HEK293 (cell line): Measurements from ENCODE around the gene C6orf136.
A peak's percentile ranks its signal among the peaks of the same experiment; 100 is the strongest.

Source experiments
- OSR2 ChIP-seq: fragments of 450-650 bp; formaldehyde crosslinking; IDR thresholded peaks from 2 replicates; pipeline ENCODE4 v1.5.1; 2016; ENCODE audit warnings: missing biosample characterization, missing genetic modification characterization
- REPIN1 ChIP-seq: fragments of 450-650 bp; formaldehyde crosslinking; IDR thresholded peaks from 2 replicates; pipeline ENCODE4 v1.5.1; 2017; ENCODE audit warnings: missing biosample characterization, missing genetic modification characterization, low read depth
- SCRT1 ChIP-seq: fragments of 450-650 bp; formaldehyde crosslinking; IDR thresholded peaks from 2 replicates; pipeline ENCODE4 v1.5.1; 2016; ENCODE audit warnings: missing biosample characterization, missing genetic modification characterization, borderline replicate concordance
- SCRT2 ChIP-seq: fragments of 450-650 bp; formaldehyde crosslinking; IDR thresholded peaks from 2 replicates; pipeline ENCODE4 v1.5.1; 2016; ENCODE audit warnings: missing biosample characterization, missing genetic modification characterization
- ZBTB7A ChIP-seq: fragments of 450-650 bp; formaldehyde crosslinking; IDR thresholded peaks from 2 replicates; pipeline ENCODE4 v1.5.1; 2016; ENCODE audit warnings: low read depth, missing biosample characterization, missing genetic modification characterization
- ZBTB8A ChIP-seq: fragments of 450-650 bp; formaldehyde crosslinking; IDR thresholded peaks from 2 replicates; pipeline ENCODE4 v1.5.1; 2016; ENCODE audit warnings: missing biosample characterization, missing genetic modification characterization
- ZEB2 ChIP-seq: fragments of 450-650 bp; formaldehyde crosslinking; IDR thresholded peaks from 2 replicates; pipeline ENCODE4 v1.5.1; 2016; ENCODE audit warnings: missing biosample characterization, missing genetic modification characterization
- ZFHX2 ChIP-seq: fragments of 450-650 bp; formaldehyde crosslinking; conservative IDR thresholded peaks from 2 replicates; pipeline ENCODE4 v1.5.1; 2016; ENCODE audit warnings: missing biosample characterization, missing genetic modification characterization
- ZNF133 ChIP-seq: fragments of 450-650 bp; formaldehyde crosslinking; IDR thresholded peaks from 2 replicates; pipeline ENCODE4 v1.5.1; 2016; ENCODE audit warnings: missing biosample characterization, missing genetic modification characterization
- ZNF146 ChIP-seq: fragments of 450-650 bp; formaldehyde crosslinking; IDR thresholded peaks from 2 replicates; pipeline ENCODE4 v1.5.1; 2016; ENCODE audit warnings: missing biosample characterization, missing genetic modification characterization
- ZNF148 ChIP-seq: fragments of 450-650 bp; formaldehyde crosslinking; IDR thresholded peaks from 2 replicates; pipeline ENCODE4 v1.5.0; 2017; ENCODE audit warnings: missing biosample characterization, missing genetic modification characterization, borderline replicate concordance
- ZNF16 ChIP-seq: fragments of 450-650 bp; formaldehyde crosslinking; IDR thresholded peaks from 2 replicates; pipeline ENCODE4 v1.5.1; 2016; ENCODE audit warnings: low read depth, missing biosample characterization, missing genetic modification characterization
- ZNF169 ChIP-seq: fragments of 450-650 bp; formaldehyde crosslinking; IDR thresholded peaks from 2 replicates; pipeline ENCODE4 v1.5.1; 2016; ENCODE audit warnings: missing biosample characterization, missing genetic modification characterization
- ZNF174 ChIP-seq: fragments of 450-650 bp; formaldehyde crosslinking; IDR thresholded peaks from 2 replicates; pipeline ENCODE4 v1.5.0; 2017; ENCODE audit warnings: missing biosample characterization, mild to moderate bottlenecking, missing genetic modification characterization
- ZNF26 ChIP-seq: fragments of 450-650 bp; formaldehyde crosslinking; IDR thresholded peaks from 2 replicates; pipeline ENCODE4 v1.5.1; 2016; ENCODE audit warnings: missing biosample characterization, missing genetic modification characterization
- ZNF488 ChIP-seq: fragments of 450-650 bp; formaldehyde crosslinking; IDR thresholded peaks from 2 replicates; pipeline ENCODE4 v1.5.1; 2016; ENCODE audit warnings: missing biosample characterization, missing genetic modification characterization
- ZNF501 ChIP-seq: fragments of 450-650 bp; formaldehyde crosslinking; IDR thresholded peaks from 2 replicates; pipeline ENCODE4 v1.5.1; 2016; ENCODE audit warnings: missing biosample characterization, missing genetic modification characterization
- ZNF544 ChIP-seq: fragments of 450-650 bp; formaldehyde crosslinking; IDR thresholded peaks from 2 replicates; pipeline ENCODE4 v1.5.0; 2017; ENCODE audit warnings: missing biosample characterization, missing genetic modification characterization
- ZNF560 ChIP-seq: fragments of 450-650 bp; formaldehyde crosslinking; IDR thresholded peaks from 2 replicates; pipeline ENCODE4 v1.5.1; 2017; ENCODE audit warnings: missing biosample characterization, missing genetic modification characterization, borderline replicate concordance
- ZNF561 ChIP-seq: fragments of 450-650 bp; IDR thresholded peaks from 2 replicates; pipeline ENCODE4 v1.5.1; 2018; ENCODE audit warnings: missing biosample characterization, missing genetic modification characterization, borderline replicate concordance
- ZNF600 ChIP-seq: fragments of 450-650 bp; formaldehyde crosslinking; IDR thresholded peaks from 2 replicates; pipeline ENCODE4 v1.5.1; 2016; ENCODE audit warnings: missing biosample characterization, missing genetic modification characterization
- ZNF629 ChIP-seq: fragments of 450-650 bp; formaldehyde crosslinking; IDR thresholded peaks from 2 replicates; pipeline ENCODE4 v1.5.1; 2017; ENCODE audit warnings: missing biosample characterization, missing genetic modification characterization
- ZNF670 ChIP-seq: fragments of 450-650 bp; formaldehyde crosslinking; IDR thresholded peaks from 2 replicates; pipeline ENCODE4 v1.5.1; 2016; ENCODE audit warnings: missing biosample characterization, missing genetic modification characterization, low read depth
- ZNF768 ChIP-seq: fragments of 450-650 bp; formaldehyde crosslinking; IDR thresholded peaks from 2 replicates; pipeline ENCODE4 v1.5.1; 2018; ENCODE audit warnings: missing biosample characterization, mild to moderate bottlenecking, missing genetic modification characterization
- ZNF776 ChIP-seq: fragments of 450-650 bp; formaldehyde crosslinking; IDR thresholded peaks from 2 replicates; pipeline ENCODE4 v1.5.0; 2017; ENCODE audit warnings: missing biosample characterization, missing genetic modification characterization, borderline replicate concordance
- ZNF837 ChIP-seq: fragments of 450-650 bp; formaldehyde crosslinking; IDR thresholded peaks from 2 replicates; pipeline ENCODE4 v1.5.1; 2016; ENCODE audit warnings: missing biosample characterization, missing genetic modification characterization
- TF ChIP-seq, protein P1 (sequence below): fragments of 450-650 bp; formaldehyde crosslinking; IDR thresholded peaks from 2 replicates; pipeline ENCODE4 v1.5.1; 2016; ENCODE audit warnings: missing biosample characterization, missing genetic modification characterization
- TF ChIP-seq, protein P2 (sequence below): fragments of 450-650 bp; IDR thresholded peaks from 2 replicates; pipeline ENCODE4 v1.5.1; 2018; ENCODE audit warnings: missing biosample characterization, missing genetic modification characterization
- TF ChIP-seq, protein P3 (sequence below): fragments of 450-650 bp; formaldehyde crosslinking; IDR thresholded peaks from 2 replicates; pipeline ENCODE4 v1.5.1; 2016; ENCODE audit warnings: missing biosample characterization, missing genetic modification characterization

Gene C6orf136

DNA sequence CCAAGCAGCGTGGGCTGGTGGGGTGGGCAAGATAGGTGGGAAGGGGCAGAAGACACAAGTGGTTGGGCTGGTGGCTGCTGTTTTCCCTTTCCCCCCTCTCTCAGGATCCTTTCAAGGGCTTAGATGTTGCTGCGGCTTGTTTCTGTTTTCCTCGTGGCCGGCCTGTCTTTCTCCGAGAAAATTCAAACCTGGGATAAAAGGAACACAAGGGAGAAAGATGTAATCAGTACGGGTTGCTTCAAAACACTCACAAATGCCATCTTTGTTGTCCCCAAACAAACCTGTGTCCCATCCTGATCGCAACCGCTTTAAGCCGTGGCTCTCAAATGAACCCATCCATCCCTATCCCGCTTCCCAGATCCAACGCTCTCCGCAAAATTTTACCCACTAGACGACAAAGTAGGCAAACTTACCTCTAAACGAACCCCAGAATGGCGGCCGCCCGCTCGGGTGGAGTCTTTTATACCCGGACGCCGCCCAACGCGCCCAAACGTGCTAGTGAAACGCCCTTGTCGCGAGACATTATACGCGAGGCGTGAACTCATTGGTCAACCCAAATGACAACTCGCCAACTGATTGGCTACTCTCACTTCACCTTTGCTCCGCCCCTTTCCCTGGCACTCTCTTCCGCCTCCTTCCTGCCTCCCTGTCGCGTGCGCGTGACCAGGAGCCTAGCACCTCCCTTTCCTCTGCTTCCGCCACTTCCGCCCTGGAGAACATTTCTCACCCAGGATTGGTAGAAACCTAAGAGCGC lies 29.9 kb upstream of the C6orf136 start, which contains the start of gene PPP1R10 (continued):
- TF ChIP-seq ZNF837 (tag by site-specific recombination), result no peak
- TF ChIP-seq ZBTB7A (tag by site-specific recombination), result no peak
- no peak; the same call in 1 of the 2 replicates for TF ChIP-seq ZNF148 (tag by site-specific recombination)
- TF ChIP-seq, protein P1, sequence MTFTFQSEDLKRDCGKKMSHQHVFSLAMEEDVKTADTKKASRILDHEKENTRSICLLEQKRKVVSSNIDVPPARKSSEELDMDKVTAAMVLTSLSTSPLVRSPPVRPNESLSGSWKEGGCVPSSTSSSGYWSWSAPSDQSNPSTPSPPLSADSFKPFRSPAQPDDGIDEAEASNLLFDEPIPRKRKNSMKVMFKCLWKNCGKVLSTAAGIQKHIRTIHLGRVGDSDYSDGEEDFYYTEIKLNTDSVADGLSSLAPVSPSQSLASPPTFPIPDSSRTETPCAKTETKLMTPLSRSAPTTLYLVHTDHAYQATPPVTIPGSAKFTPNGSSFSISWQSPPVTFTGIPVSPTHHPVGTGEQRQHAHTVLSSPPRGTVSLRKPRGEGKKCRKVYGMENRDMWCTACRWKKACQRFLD (tag by site-specific recombination), result no peak
- no peak for TF ChIP-seq ZNF670 (tag by site-specific recombination)
- no peak; the same call in 1 of the 2 replicates for TF ChIP-seq ZEB2 (tag by site-specific recombination)
- TF ChIP-seq ZNF560 (tag by site-specific recombination), result no peak
- TF ChIP-seq, protein P2, sequence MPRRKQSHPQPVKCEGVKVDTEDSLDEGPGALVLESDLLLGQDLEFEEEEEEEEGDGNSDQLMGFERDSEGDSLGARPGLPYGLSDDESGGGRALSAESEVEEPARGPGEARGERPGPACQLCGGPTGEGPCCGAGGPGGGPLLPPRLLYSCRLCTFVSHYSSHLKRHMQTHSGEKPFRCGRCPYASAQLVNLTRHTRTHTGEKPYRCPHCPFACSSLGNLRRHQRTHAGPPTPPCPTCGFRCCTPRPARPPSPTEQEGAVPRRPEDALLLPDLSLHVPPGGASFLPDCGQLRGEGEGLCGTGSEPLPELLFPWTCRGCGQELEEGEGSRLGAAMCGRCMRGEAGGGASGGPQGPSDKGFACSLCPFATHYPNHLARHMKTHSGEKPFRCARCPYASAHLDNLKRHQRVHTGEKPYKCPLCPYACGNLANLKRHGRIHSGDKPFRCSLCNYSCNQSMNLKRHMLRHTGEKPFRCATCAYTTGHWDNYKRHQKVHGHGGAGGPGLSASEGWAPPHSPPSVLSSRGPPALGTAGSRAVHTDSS (tag by site-specific recombination), result peak; percentile 22; the same call in 1 of the 2 replicates
- TF ChIP-seq SCRT1 (tag by site-specific recombination), result no peak
- peak; percentile 76 for TF ChIP-seq ZNF501 (tag by site-specific recombination)
- peak; percentile 35 for TF ChIP-seq ZFHX2 (tag by site-specific recombination)
- TF ChIP-seq, protein P3, sequence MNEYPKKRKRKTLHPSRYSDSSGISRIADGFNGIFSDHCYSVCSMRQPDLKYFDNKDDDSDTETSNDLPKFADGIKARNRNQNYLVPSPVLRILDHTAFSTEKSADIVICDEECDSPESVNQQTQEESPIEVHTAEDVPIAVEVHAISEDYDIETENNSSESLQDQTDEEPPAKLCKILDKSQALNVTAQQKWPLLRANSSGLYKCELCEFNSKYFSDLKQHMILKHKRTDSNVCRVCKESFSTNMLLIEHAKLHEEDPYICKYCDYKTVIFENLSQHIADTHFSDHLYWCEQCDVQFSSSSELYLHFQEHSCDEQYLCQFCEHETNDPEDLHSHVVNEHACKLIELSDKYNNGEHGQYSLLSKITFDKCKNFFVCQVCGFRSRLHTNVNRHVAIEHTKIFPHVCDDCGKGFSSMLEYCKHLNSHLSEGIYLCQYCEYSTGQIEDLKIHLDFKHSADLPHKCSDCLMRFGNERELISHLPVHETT (tag by site-specific recombination), result peak; percentile 83
- no peak for TF ChIP-seq ZNF629 (tag by site-specific recombination)
- TF ChIP-seq ZNF600, result peak; percentile 35
- TF ChIP-seq ZNF169, result no peak
- peak; percentile 62 for TF ChIP-seq OSR2 (tag by site-specific recombination)
- TF ChIP-seq ZNF133 (tag by site-specific recombination), result no peak
- no peak for TF ChIP-seq REPIN1
- TF ChIP-seq ZNF16 (tag by site-specific recombination), result no peak
- TF ChIP-seq ZNF488, result 0 out of 2 replicates have a peak, but pooled peaks have one; percentile 26
- peak; percentile 89 for TF ChIP-seq ZNF561 (tag by site-specific recombination)
- TF ChIP-seq ZNF174 (tag by site-specific recombination), result no peak
- peak; percentile 63; the same call in 1 of the 2 replicates for TF ChIP-seq ZBTB8A (tag by site-specific recombination)
- TF ChIP-seq ZNF26 (tag by site-specific recombination), result no peak
- TF ChIP-seq SCRT2 (tag by site-specific recombination), result peak; percentile 43; the same call in 1 of the 2 replicates
- no peak for TF ChIP-seq ZNF776 (tag by site-specific recombination)
- peak; percentile 52 for TF ChIP-seq ZNF146 (tag by site-specific recombination)
- no peak for TF ChIP-seq ZNF544
- TF ChIP-seq ZNF768 (tag by site-specific recombination), result no peak; the same call in 1 of the 2 replicates
